Endothelial cell of umbilical vein (primary cell): ENCODE measurements around the gene GRID1. TPM values are rescaled to one million over a fixed set of nuclear protein-coding genes. Genes with fewer than 3 reads are reported as not detected.

Experiments used
- BruUV-seq: library from RNA; stranded (reverse); fragments of 400-500 nt; replicated peaks from 2 replicates; lab custom pipeline; 2021; lab: Mats Ljungman, UMichigan
- CTCF ChIA-PET: fragments of 300-600, 350-600 bp; sonication (Branson Sonifier 250); formaldehyde crosslinking; loops from one replicate; lab custom pipeline; 2021; ENCODE audit warnings: antibody characterized with exemption, inconsistent platforms; lab: Charles Lee
- POLR2A ChIA-PET: fragments of 300-600, 350-600 bp; sonication (Branson Sonifier 250); formaldehyde crosslinking; loops from one replicate; lab custom pipeline; 2021; ENCODE audit warnings: antibody characterized with exemption, inconsistent platforms; lab: Charles Lee
- DNase-seq: peaks from one replicate; pipeline ENCODE4 v3.0.0-alpha.2; 2011; ENCODE audit warnings: low read depth, low spot score
- FAIRE-seq: peaks from 2 replicates; lab custom pipeline; 2011; peaks lifted over from hg19 to GRCh38; lab: Jason Lieb, UNC
- H2AFZ ChIP-seq: 2 replicates; pipeline ENCODE4 v1.6.0; 2012; ENCODE audit warnings: low read depth, low read length, control low read depth, inconsistent platforms
- H3K27ac ChIP-seq: 2 replicates; pipeline ENCODE4 v1.5.1; 2011; ENCODE audit warnings: low read depth, mild to moderate bottlenecking, control low read depth, low read length, moderate library complexity; ENCODE audit not compliant: insufficient read depth
- H3K27me3 ChIP-seq, 2 experiments: 2 replicates each; pipeline versions ENCODE4 v1.6.0 to v1.6.1; 2011; ENCODE audit warnings: low read length in 2 of 2, mixed read lengths in 1 of 2; ENCODE audit not compliant: control insufficient read depth in 2 of 2, insufficient read depth in 2 of 2
- H3K36me3 ChIP-seq, 2 experiments: 2 replicates in 1 of 2; 3 replicates in 1 of 2; pipeline ENCODE4 v1.5.1; 2011; ENCODE audit warnings: low read length in 2 of 2, mild to moderate bottlenecking in 1 of 2, moderate library complexity in 1 of 2; ENCODE audit not compliant: control insufficient read depth in 2 of 2, insufficient read depth in 2 of 2; ENCODE audit errors: extremely low read depth in 1 of 2
- H3K4me1 ChIP-seq: 3 replicates; pipeline ENCODE4 v1.5.1; 2011; ENCODE audit warnings: mild to moderate bottlenecking, low read length; ENCODE audit not compliant: control insufficient read depth, insufficient read depth; ENCODE audit errors: extremely low read depth
- H3K4me2 ChIP-seq: 2 replicates; pipeline ENCODE4 v1.6.1; 2011; ENCODE audit warnings: low read length, control low read depth, mixed read lengths; ENCODE audit not compliant: insufficient read depth
- H3K4me3 ChIP-seq, 3 experiments: fragments of 200-600 bp in 1 of 3; sonication (generic), shearing (Covaris generic) in 1 of 3; replicated peaks in 1 of 3; 2 replicates each; pipeline ENCODE4 v1.5.1; 2011 to 2016; ENCODE audit warnings: control low read depth in 3 of 3, low read length in 3 of 3, mild to moderate bottlenecking in 2 of 3, inconsistent platforms in 1 of 3, low read depth in 1 of 3, moderate library complexity in 1 of 3; ENCODE audit not compliant: insufficient read depth in 1 of 3
- H3K79me2 ChIP-seq: 2 replicates; pipeline ENCODE4 v1.6.0; 2012; ENCODE audit warnings: low read length, inconsistent platforms; ENCODE audit not compliant: control insufficient read depth, insufficient read depth
- H3K9ac ChIP-seq: replicated peaks from 2 replicates; pipeline ENCODE3; 2011; ENCODE audit warnings: low read length, control low read depth; ENCODE audit not compliant: insufficient read depth; ENCODE audit errors: extremely low read depth
- H3K9me1 ChIP-seq: replicated peaks from 3 replicates; pipeline ENCODE4 v1.6.0; 2011; ENCODE audit warnings: mild to moderate bottlenecking, low read length; ENCODE audit not compliant: control insufficient read depth, insufficient read depth; ENCODE audit errors: extremely low read depth
- H3K9me3 ChIP-seq: replicated peaks from 2 replicates; pipeline ENCODE4 v1.5.1; 2012; ENCODE audit warnings: low read length, inconsistent platforms; ENCODE audit not compliant: control insufficient read depth, insufficient read depth
- H4K20me1 ChIP-seq: replicated peaks from 2 replicates; pipeline ENCODE3; 2011; ENCODE audit warnings: mild to moderate bottlenecking, low read length; ENCODE audit not compliant: control insufficient read depth, insufficient read depth; ENCODE audit errors: extremely low read depth
- CTCF ChIP-seq, 2 donors: IDR thresholded peaks; 1 replicate in 1 of 2; 2 replicates in 1 of 2; pipeline ENCODE4 v1.5.1; 2011; ENCODE audit warnings: low read length in 2 of 2, mild to moderate bottlenecking in 2 of 2, moderate library complexity in 2 of 2, control low read depth in 1 of 2, inconsistent platforms in 1 of 2, low read depth in 1 of 2; ENCODE audit not compliant: insufficient read depth in 1 of 2; ENCODE audit errors: extremely low read depth in 1 of 2
- EZH2 ChIP-seq: IDR thresholded peaks from 2 replicates; pipeline ENCODE4 v1.6.1; 2012; ENCODE audit warnings: borderline replicate concordance, low read depth, mild to moderate bottlenecking, moderate library complexity, low read length, inconsistent platforms; ENCODE audit not compliant: severe bottlenecking
- FOS ChIP-seq: IDR thresholded peaks from 2 replicates; pipeline ENCODE4 v1.6.1; 2011; ENCODE audit warnings: mild to moderate bottlenecking, low read length, moderate library complexity, borderline replicate concordance; ENCODE audit not compliant: insufficient read depth
- GATA2 ChIP-seq: IDR thresholded peaks from 2 replicates; pipeline ENCODE4 v1.7.0; 2011; ENCODE audit warnings: low read depth, mild to moderate bottlenecking, moderate library complexity, mixed read lengths, low read length; ENCODE audit not compliant: insufficient read length, insufficient read depth
- JUN ChIP-seq: IDR thresholded peaks from 2 replicates; pipeline ENCODE4 v1.6.1; 2011; ENCODE audit warnings: borderline replicate concordance, low read depth; ENCODE audit not compliant: insufficient read length, insufficient read depth
- MYC ChIP-seq: IDR thresholded peaks from one replicate; pipeline ENCODE4 v1.6.1; 2011; ENCODE audit warnings: mild to moderate bottlenecking, low read depth, low read length
- POLR2A ChIP-seq: IDR thresholded peaks from 2 replicates; pipeline ENCODE4 v1.6.1; 2012; ENCODE audit warnings: low read depth, mild to moderate bottlenecking, control low read depth, low read length
- POLR2AphosphoS5 ChIP-seq: IDR thresholded peaks from 2 replicates; pipeline ENCODE4 v1.6.1; 2012; ENCODE audit warnings: low read depth, mild to moderate bottlenecking, control low read depth, low read length, moderate library complexity; ENCODE audit not compliant: insufficient read depth
- dilution Hi-C: fragments of 300-500 bp; cut with MboI; formaldehyde crosslinking; loops from one replicate; pipeline ENCODE4 v1.15.0; 2019; ENCODE audit warnings: low sequenced_read_pairs; ENCODE audit not compliant: extremely low pct_ligation_motif_present
- intact Hi-C: fragments of 100-400 bp; cut with micrococcal nuclease; formaldehyde crosslinking; loops from one replicate; pipeline ENCODE4 v1.10.0; 2022
- polyA plus RNA-seq, 4 experiments: library from polyadenylated mRNA; depleted of rRNA in 3 of 4; stranded (reverse) in 3 of 4; unstranded in 1 of 4; fragments of >200 nt; gene quantifications; 2 replicates each; pipeline versions ENCODE4 v1.2.1 to v1.2.3, GENCODE V29; 2011 to 2012; ENCODE audit warnings: missing spikeins in 1 of 4
- total RNA-seq: library from RNA; stranded (reverse); gene quantifications from 2 replicates; pipeline ENCODE4 v1.2.3, GENCODE V29; 2021
- TF ChIP-seq, protein P1 (sequence below): IDR thresholded peaks from 2 replicates; pipeline ENCODE4 v1.6.1; 2011; ENCODE audit not compliant: insufficient read depth, insufficient read length

Gene GRID1
- total and polyA plus RNA-seq, 2 donors (not counting 3 experiments of a cell fraction or from before 2014, with no cell fraction given): not detected

GRCh38 chr10:85602306-85602705 lies 764.3 kb downstream of the GRID1 start:
- intact Hi-C loops (no loop called here), dilution Hi-C loops (no loop called here)
- DNase-seq (no peak), FAIRE-seq (no peak)
- no peaks in the 10 kb centered on the region for H3K27me3 ChIP-seq
- no peak overlapping the region for H3K9ac ChIP-seq
- CTCF ChIA-PET: no interaction called here
- no peaks in the 10 kb centered on the region for H3K9me3 ChIP-seq
- BruUV-seq: no TSS peak
- no peak overlapping the region for H2AFZ ChIP-seq
- H3K4me1 ChIP-seq: no peaks in the 10 kb centered on the region
- TF ChIP-seq POLR2AphosphoS5 (no peak), CTCF (IDR thresholded peaks at IDR 0.05; ENCODE audit: extremely low read depth in 1 of 2, insufficient read depth in 1 of 2, low read depth in 1 of 2, low read length in 2 of 2) (no peak), POLR2A (no peak), EZH2 (no peak), FOS (no peak), MYC (no peak), JUN (no peak), GATA2 (no peak)
- TF ChIP-seq, protein P1, sequence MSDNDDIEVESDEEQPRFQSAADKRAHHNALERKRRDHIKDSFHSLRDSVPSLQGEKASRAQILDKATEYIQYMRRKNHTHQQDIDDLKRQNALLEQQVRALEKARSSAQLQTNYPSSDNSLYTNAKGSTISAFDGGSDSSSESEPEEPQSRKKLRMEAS: no peak
- no peaks in the 10 kb centered on the region for H3K9me1 ChIP-seq
- no peaks in the 10 kb centered on the region for H4K20me1 ChIP-seq
- no peaks in the 10 kb centered on the region for H3K36me3 ChIP-seq
- no peak overlapping the region for H3K4me2 ChIP-seq
- no peaks in the 10 kb centered on the region for H3K79me2 ChIP-seq
- POLR2A ChIA-PET: no interaction called here
- H3K27ac ChIP-seq: no peak overlapping the region
- no peak overlapping the region for H3K4me3 ChIP-seq
